ENCODE measurements around the gene PLXND1.

DNA sequence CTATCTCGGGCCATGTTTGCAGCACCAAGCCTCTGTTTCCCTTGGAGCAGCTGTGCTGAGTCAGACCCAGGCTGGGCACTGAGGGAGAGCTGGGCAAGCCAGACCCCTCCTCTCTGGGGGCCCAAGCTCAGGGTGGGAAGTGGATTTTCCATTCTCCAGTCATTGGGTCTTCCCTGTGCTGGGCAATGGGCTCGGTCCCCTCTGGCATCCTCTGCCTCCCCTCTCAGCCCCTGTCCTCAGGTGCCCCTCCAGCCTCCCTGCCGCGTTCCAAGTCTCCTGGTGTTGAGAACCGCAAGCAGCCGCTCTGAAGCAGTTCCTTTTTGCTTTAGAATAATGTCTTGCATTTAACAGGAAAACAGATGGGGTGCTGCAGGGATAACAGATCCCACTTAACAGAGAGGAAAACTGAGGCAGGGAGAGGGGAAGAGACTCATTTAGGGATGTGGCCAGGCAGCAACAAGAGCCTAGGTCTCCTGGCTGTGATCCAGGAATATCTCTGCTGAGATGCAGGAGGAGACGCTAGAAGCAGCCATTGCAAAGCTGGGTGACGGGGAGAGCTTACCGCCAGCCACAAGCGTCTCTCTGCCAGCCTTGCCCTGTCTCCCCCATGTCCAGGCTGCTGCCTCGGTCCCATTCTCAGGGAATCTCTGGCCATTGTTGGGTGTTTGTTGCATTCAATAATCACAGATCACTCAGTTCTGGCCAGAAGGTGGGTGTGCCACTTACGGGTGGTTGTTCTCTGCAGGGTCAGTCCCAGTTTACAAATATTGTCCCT, 76.9 kb downstream of the PLXND1 start:
- TF ChIP-seq TAF1 (IDR thresholded peaks at IDR 0.05; ENCODE audit: borderline replicate concordance, low read depth, low read length), result no peak
- TF ChIP-seq POLR2A (IDR thresholded peaks at IDR 0.05; ENCODE audit: low read depth, low read length), result no peak
- TF ChIP-seq POLR2AphosphoS5 (IDR thresholded peaks at IDR 0.05; ENCODE audit: low read depth, low read length), result no peak

Measured in GM12892 (cell line).